Prostate gland (tissue), 2 donors: ENCODE data around the gene SYT6.

Experiments used
- POLR2A ChIP-seq: fragments of 450-650 bp; IDR thresholded peaks from one replicate; pipeline ENCODE4 v1.6.1; 2016; ENCODE audit warnings: antibody characterized with exemption, mild to moderate bottlenecking
- TF ChIP-seq, protein P1 (sequence below), 4 experiments: fragments of 200-600 bp in 2 of 4; fragments of 450-650 bp in 2 of 4; sonication (generic) in 2 of 4; IDR thresholded peaks; 1 replicate in 3 of 4; 2 replicates in 1 of 4; pipeline ENCODE4 v1.5.1; 2016 to 2019; ENCODE audit warnings: antibody characterized with exemption in 4 of 4, mild to moderate bottlenecking in 2 of 4, moderate library complexity in 2 of 4

DNA sequence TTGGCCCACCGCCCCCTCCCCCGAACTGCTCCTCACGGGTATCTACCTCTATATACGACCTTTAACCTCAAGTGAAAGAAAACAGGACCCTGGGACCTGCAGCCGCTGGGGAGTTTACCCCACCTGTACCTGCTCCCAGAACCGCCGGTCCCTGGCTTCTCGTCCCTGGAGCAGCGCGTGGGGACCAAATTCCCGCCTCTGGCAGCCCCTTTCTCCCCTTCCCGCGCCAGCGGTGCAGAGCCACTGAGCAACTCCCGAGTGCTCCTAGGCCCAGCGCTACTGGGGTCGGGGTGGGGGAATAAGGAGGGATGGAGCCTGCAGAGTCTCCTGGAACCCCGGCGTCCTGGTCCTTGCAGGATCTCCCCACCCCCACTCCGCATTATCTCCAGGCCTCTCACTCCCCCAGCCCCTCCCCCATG is 1.6 kb downstream of the SYT6 start:
- TF ChIP-seq POLR2A: no peak
- TF ChIP-seq, protein P1, sequence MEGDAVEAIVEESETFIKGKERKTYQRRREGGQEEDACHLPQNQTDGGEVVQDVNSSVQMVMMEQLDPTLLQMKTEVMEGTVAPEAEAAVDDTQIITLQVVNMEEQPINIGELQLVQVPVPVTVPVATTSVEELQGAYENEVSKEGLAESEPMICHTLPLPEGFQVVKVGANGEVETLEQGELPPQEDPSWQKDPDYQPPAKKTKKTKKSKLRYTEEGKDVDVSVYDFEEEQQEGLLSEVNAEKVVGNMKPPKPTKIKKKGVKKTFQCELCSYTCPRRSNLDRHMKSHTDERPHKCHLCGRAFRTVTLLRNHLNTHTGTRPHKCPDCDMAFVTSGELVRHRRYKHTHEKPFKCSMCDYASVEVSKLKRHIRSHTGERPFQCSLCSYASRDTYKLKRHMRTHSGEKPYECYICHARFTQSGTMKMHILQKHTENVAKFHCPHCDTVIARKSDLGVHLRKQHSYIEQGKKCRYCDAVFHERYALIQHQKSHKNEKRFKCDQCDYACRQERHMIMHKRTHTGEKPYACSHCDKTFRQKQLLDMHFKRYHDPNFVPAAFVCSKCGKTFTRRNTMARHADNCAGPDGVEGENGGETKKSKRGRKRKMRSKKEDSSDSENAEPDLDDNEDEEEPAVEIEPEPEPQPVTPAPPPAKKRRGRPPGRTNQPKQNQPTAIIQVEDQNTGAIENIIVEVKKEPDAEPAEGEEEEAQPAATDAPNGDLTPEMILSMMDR (IDR thresholded peaks at IDR 0.05): no peak
